Coronary artery (tissue), 2 donors: Measurements from ENCODE around the gene TMEM131.

Experiments
- DNase-seq: peaks from one replicate; pipeline ENCODE4 v3.0.0-alpha.2; 2017; ENCODE audit warnings: low spot score
- H3K27ac ChIP-seq, 2 donors: fragments of 200-600 bp; sonication (generic); one replicate each; pipeline ENCODE4 v1.5.1; 2016 to 2019
- H3K4me3 ChIP-seq: fragments of 200-600 bp; sonication (generic); 2 replicates; pipeline ENCODE4 v1.5.1; 2016; ENCODE audit warnings: mild to moderate bottlenecking, moderate library complexity
- TF ChIP-seq, protein P1 (sequence below): fragments of 200-600 bp; sonication (generic); IDR thresholded peaks from one replicate; pipeline ENCODE4 v1.5.1; 2019; ENCODE audit warnings: antibody characterized with exemption

TMEM131 gene

DNA sequence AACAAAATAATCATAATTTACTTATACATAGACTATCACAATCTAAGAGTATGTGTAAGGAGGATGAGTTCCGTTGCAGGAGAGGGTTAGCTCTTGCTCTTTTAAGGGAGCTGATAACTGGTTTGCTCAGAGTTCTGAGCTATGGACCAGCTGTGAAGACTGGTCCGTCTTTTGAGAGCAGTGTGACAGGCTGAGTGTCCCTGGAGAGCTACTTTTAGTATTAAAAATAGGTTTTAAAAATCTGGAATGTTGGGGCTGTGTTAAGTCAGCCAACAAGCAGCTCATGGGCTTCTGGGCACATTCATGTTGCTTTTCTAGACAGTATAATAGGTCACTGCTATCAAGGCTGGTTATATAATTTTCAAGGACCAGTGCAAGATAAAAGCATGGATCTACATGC is 41.5 kb upstream of the TMEM131 start:
- TF ChIP-seq, protein P1, sequence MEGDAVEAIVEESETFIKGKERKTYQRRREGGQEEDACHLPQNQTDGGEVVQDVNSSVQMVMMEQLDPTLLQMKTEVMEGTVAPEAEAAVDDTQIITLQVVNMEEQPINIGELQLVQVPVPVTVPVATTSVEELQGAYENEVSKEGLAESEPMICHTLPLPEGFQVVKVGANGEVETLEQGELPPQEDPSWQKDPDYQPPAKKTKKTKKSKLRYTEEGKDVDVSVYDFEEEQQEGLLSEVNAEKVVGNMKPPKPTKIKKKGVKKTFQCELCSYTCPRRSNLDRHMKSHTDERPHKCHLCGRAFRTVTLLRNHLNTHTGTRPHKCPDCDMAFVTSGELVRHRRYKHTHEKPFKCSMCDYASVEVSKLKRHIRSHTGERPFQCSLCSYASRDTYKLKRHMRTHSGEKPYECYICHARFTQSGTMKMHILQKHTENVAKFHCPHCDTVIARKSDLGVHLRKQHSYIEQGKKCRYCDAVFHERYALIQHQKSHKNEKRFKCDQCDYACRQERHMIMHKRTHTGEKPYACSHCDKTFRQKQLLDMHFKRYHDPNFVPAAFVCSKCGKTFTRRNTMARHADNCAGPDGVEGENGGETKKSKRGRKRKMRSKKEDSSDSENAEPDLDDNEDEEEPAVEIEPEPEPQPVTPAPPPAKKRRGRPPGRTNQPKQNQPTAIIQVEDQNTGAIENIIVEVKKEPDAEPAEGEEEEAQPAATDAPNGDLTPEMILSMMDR = no peak
- peak overlapping the region; percentile 24 to 30 for H3K27ac ChIP-seq
- H3K4me3 ChIP-seq = no peak overlapping the region
- no peak for DNase-seq

DNA sequence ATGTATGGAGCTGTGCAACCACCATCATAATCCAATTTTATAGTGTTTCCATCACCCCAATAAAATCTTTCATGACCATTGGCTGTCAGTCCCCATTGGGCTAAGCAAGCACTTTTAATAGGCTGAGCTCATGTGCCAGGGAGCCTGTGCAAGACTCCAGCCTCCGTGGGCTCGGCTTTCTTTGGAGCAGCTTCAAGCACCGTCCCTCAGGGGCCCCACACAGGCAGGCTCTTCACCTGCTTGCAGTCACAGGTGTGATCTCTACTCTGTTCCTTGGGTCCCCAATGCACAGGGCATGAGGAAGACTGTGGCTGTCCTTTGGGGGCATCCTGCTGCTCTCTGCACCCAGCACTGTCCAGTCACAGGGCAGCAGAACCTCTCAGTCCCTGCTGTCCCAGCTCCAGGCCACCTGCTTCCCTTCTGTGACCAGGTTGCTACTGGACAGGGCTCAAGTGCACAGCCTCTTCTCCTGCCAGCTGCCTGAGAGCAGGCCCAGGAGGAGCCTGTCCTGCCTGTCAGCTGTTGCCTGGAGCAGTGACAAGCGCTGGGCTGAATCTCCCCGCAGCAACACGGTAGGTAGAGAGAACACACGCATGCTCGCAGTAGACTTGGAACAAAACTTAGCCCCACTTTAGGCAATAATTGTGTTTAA is 40.7 kb upstream of the TMEM131 start:
- TF ChIP-seq, protein P1 = no peak
- DNase-seq = no peak
- Histone ChIP-seq H3K27ac (peak overlapping the region; percentile 8 to 24), H3K4me3 (no peak overlapping the region)

DNA sequence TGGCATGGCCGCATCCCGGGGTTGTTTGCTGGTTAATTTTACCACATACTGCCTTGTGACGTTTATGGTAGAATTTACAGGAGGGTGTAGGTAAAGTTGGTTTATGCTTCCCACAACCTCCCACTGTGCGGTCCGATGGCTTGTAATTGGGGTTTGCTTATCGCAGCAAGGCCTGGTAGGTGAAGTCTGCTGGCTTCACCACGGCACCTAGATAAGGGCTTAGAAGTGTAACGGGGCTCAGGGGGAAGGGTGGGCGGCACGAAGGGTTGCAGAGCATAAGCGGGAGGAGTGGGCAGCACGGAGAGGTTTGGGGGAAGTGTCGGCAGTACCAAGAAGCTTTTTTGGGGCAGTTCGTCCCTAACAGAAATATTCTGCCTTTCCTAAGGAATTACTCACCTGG is 39.0 kb upstream of the TMEM131 start:
- no peak for DNase-seq
- TF ChIP-seq, protein P1 = no peak
- Histone ChIP-seq H3K4me3 (no peak overlapping the region), H3K27ac (no peak overlapping the region)

GRCh38 chr2:98032086-98032485 is 36.3 kb upstream of the TMEM131 start:
- Histone ChIP-seq H3K4me3 (no peak overlapping the region), H3K27ac (no peak overlapping the region)
- TF ChIP-seq, protein P1 = no peak
- DNase-seq = no peak

DNA sequence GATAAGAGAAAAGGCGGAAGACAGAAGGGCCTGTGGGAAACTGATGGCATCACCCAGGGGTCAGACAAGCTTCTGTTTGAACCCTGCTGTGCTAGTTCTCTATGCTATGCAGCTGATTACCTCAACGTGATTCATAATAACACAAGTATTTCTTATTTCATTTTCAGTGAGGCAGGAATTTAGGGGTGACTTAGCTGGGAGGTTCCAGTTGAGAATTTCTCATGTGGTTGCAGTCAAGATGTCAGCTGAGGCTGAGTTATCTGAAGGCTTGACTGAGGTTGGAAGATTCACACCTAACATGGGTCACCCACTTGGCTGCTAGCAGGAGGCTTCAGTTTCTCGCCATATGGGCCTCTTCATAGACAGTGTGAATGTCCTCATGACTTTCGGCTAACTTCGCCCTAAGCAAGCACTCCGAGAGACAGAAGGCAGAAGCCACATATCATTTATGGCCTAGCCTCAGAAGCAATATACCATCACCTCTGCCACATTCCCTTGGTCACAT is 34.0 kb upstream of the TMEM131 start:
- Histone ChIP-seq H3K4me3 (no peak overlapping the region), H3K27ac (no peak overlapping the region)
- TF ChIP-seq, protein P1 = no peak
- DNase-seq = no peak

DNA sequence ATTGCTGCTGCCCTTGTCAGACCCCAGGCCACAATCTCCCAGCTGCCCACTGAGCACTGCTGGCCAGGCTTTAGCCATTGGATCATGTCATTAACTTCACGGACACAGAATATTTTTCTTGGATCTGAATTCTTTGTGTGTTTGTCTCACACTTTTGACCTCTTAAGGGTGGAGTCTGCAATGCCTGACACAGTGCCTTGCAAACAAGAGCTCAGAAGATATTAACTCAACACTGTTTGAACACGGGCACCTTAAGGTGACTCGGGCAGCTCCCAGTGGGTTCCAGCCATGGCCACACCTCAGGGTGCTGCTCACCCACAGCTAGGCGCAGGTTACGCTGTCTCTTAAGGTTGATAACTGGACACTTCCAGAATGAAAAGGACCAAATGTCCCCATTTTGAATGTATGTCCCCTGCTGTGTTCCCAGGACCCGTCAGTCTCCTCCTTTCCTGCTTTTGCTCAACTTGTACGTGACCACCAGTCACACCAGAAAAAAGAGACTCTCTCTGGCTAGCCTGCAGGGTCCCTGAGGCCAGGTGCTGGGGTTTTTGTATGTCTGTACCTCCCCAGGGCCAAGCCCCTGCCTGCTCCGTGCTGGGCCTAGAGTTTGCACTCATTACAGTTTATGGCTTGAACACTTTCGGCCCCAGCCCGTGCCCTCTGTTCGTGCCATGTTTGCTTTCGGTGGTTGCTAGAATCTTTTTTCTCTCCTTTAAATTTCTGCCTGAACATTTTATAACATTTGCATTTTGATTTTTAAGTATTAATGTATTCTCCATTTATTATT is 33.4 kb upstream of the TMEM131 start:
- TF ChIP-seq, protein P1 = no peak
- Histone ChIP-seq H3K27ac (peak overlapping the region in 1 of 2 donors; percentile 54), H3K4me3 (no peak overlapping the region)

More for the DNA sequence above, 33.4 kb upstream of the TMEM131 start:
- DNase-seq = no peak
